ENCODE measurements around the gene ACBD4.

ACBD4 gene

GRCh38 chr17:45136846-45137560 lies 1.5 kb downstream of the ACBD4 start:
- Histone ChIP-seq H3K4me1 (ENCODE audit: control insufficient read depth, insufficient read depth, low read length) (peaks cover 15% of the 10 kb centered on the region), H3K4me3 (ENCODE audit: insufficient read depth, low read depth, low read length) (no peak overlapping the region), H3K27ac (ENCODE audit: insufficient read depth, low read depth, low read length, poor library complexity, severe bottlenecking) (no peak overlapping the region), H3K27me3 (ENCODE audit: control insufficient read depth, insufficient read depth, low read length, poor library complexity, severe bottlenecking) (peaks cover 3% of the 10 kb centered on the region), H3K36me3 (ENCODE audit: control insufficient read depth, insufficient read depth, low read length) (no peaks in the 10 kb centered on the region), H3K9me3 (ENCODE audit: control insufficient read depth, low read length) (no peaks in the 10 kb centered on the region)
- WGBS, 2 experiments = 92 to 93% methylated on average over 12 of the region's 12 CpGs

GRCh38 chr17:45137561-45138305 lies 2.2 kb downstream of the ACBD4 start:
- Histone ChIP-seq H3K27ac (ENCODE audit: insufficient read depth, low read depth, low read length, poor library complexity, severe bottlenecking) (no peak overlapping the region), H3K9me3 (ENCODE audit: control insufficient read depth, low read length) (no peaks in the 10 kb centered on the region), H3K4me3 (ENCODE audit: insufficient read depth, low read depth, low read length) (no peak overlapping the region), H3K4me1 (ENCODE audit: control insufficient read depth, insufficient read depth, low read length) (peaks cover 15% of the 10 kb centered on the region), H3K27me3 (ENCODE audit: control insufficient read depth, insufficient read depth, low read length, poor library complexity, severe bottlenecking) (peaks cover 2% of the 10 kb centered on the region), H3K36me3 (ENCODE audit: control insufficient read depth, insufficient read depth, low read length) (no peaks in the 10 kb centered on the region)
- 91% methylated on average over 11 of the region's 11 CpGs for WGBS, 2 experiments

DNA sequence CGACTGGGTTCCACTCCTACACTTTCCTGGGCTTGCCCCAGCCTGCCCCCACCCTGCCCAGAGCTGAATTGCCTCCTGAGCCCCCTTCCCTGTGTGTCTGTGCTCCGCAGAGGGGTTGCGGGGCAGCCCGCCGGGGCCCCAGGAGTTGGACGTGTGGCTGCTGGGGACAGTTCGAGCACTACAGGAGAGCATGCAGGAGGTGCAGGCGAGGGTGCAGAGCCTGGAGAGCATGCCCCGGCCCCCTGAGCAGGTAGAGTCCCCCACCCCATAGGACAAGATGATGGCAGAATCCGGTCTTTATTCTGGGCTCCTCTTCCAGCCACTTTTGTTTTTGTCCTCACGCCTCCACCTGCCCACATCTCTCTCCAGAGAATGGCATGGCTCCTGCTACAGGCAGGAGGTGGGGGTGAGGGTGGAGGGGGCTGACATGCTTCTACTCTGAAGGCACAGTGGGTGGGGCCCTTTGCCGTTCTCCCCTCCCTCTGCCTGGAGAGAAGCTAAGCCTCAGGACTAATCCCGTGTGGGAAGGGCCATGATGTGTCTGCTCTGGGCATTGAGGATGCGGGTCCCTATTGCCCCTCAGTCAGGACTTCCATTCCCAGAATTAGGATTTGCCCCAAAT lies 3.5 kb downstream of the ACBD4 start:
- H3K36me3 ChIP-seq (ENCODE audit: control insufficient read depth, insufficient read depth, low read length) = no peaks in the 10 kb centered on the region
- peaks cover 24% of the 10 kb centered on the region for H3K4me1 ChIP-seq (ENCODE audit: control insufficient read depth, insufficient read depth, low read length)
- H3K9me3 ChIP-seq (ENCODE audit: control insufficient read depth, low read length) = no peaks in the 10 kb centered on the region
- no peaks in the 10 kb centered on the region for H3K27me3 ChIP-seq (ENCODE audit: control insufficient read depth, insufficient read depth, low read length, poor library complexity, severe bottlenecking)
- 64 to 70% methylated on average over 14 of the region's 14 CpGs for WGBS, 2 experiments
- peak overlapping the region; percentile 44 for H3K27ac ChIP-seq (ENCODE audit: insufficient read depth, low read depth, low read length, poor library complexity, severe bottlenecking)
- no peak overlapping the region for H3K4me3 ChIP-seq (ENCODE audit: insufficient read depth, low read depth, low read length)

GRCh38 chr17:45139533-45139920 lies 4.0 kb downstream of the ACBD4 start:
- Histone ChIP-seq H3K27me3 (ENCODE audit: control insufficient read depth, insufficient read depth, low read length, poor library complexity, severe bottlenecking) (peaks cover 4% of the 10 kb centered on the region), H3K27ac (ENCODE audit: insufficient read depth, low read depth, low read length, poor library complexity, severe bottlenecking) (no peak overlapping the region), H3K9me3 (ENCODE audit: control insufficient read depth, low read length) (no peaks in the 10 kb centered on the region), H3K4me3 (ENCODE audit: insufficient read depth, low read depth, low read length) (no peak overlapping the region), H3K4me1 (ENCODE audit: control insufficient read depth, insufficient read depth, low read length) (peaks cover 29% of the 10 kb centered on the region), H3K36me3 (ENCODE audit: control insufficient read depth, insufficient read depth, low read length) (no peaks in the 10 kb centered on the region)
- 84 to 88% methylated on average over 4 of the region's 4 CpGs for WGBS, 2 experiments

- peaks cover 29% of the 10 kb centered on the region for H3K4me1 ChIP-seq (ENCODE audit: control insufficient read depth, insufficient read depth, low read length)
- H3K9me3 ChIP-seq (ENCODE audit: control insufficient read depth, low read length) = no peaks in the 10 kb centered on the region
- H3K27ac ChIP-seq (ENCODE audit: insufficient read depth, low read depth, low read length, poor library complexity, severe bottlenecking) = no peak overlapping the region
- peaks cover 6% of the 10 kb centered on the region for H3K27me3 ChIP-seq (ENCODE audit: control insufficient read depth, insufficient read depth, low read length, poor library complexity, severe bottlenecking)
- H3K4me3 ChIP-seq (ENCODE audit: insufficient read depth, low read depth, low read length) = no peak overlapping the region
- H3K36me3 ChIP-seq (ENCODE audit: control insufficient read depth, insufficient read depth, low read length) = no peaks in the 10 kb centered on the region
- WGBS, 2 experiments = 62 to 63% methylated on average over 13 of the region's 13 CpGs
Observed at GRCh38 chr17:45143094-45143670, 7.7 kb downstream of the ACBD4 start.

GRCh38 chr17:45143767-45144198 lies 8.3 kb downstream of the ACBD4 start:
- 5 to 8% methylated on average over 21 of the region's 21 CpGs for WGBS, 2 experiments
- Histone ChIP-seq H3K27me3 (ENCODE audit: control insufficient read depth, insufficient read depth, low read length, poor library complexity, severe bottlenecking) (peaks cover 6% of the 10 kb centered on the region), H3K36me3 (ENCODE audit: control insufficient read depth, insufficient read depth, low read length) (no peaks in the 10 kb centered on the region), H3K27ac (ENCODE audit: insufficient read depth, low read depth, low read length, poor library complexity, severe bottlenecking) (no peak overlapping the region), H3K4me1 (ENCODE audit: control insufficient read depth, insufficient read depth, low read length) (peaks cover 27% of the 10 kb centered on the region), H3K4me3 (ENCODE audit: insufficient read depth, low read depth, low read length) (peak overlapping the region; percentile 32), H3K9me3 (ENCODE audit: control insufficient read depth, low read length) (no peaks in the 10 kb centered on the region)

GRCh38 chr17:45144199-45145034 lies 8.9 kb downstream of the ACBD4 start:
- no peaks in the 10 kb centered on the region for H3K36me3 ChIP-seq (ENCODE audit: control insufficient read depth, insufficient read depth, low read length)
- H3K27me3 ChIP-seq (ENCODE audit: control insufficient read depth, insufficient read depth, low read length, poor library complexity, severe bottlenecking) = peaks cover 6% of the 10 kb centered on the region
- no peak overlapping the region for H3K27ac ChIP-seq (ENCODE audit: insufficient read depth, low read depth, low read length, poor library complexity, severe bottlenecking)
- H3K9me3 ChIP-seq (ENCODE audit: control insufficient read depth, low read length) = no peaks in the 10 kb centered on the region
- peak overlapping the region; percentile 32 for H3K4me3 ChIP-seq (ENCODE audit: insufficient read depth, low read depth, low read length)
- 28 to 34% methylated on average over 71 of the region's 71 CpGs for WGBS, 2 experiments
- peaks cover 21% of the 10 kb centered on the region for H3K4me1 ChIP-seq (ENCODE audit: control insufficient read depth, insufficient read depth, low read length)

- H3K4me1 ChIP-seq (ENCODE audit: control insufficient read depth, insufficient read depth, low read length) = peaks cover 15% of the 10 kb centered on the region
- H3K36me3 ChIP-seq (ENCODE audit: control insufficient read depth, insufficient read depth, low read length) = no peaks in the 10 kb centered on the region
- no peaks in the 10 kb centered on the region for H3K9me3 ChIP-seq (ENCODE audit: control insufficient read depth, low read length)
- 82 to 83% methylated on average over 8 of the region's 8 CpGs for WGBS, 2 experiments
- peaks cover 6% of the 10 kb centered on the region for H3K27me3 ChIP-seq (ENCODE audit: control insufficient read depth, insufficient read depth, low read length, poor library complexity, severe bottlenecking)
- no peak overlapping the region for H3K4me3 ChIP-seq (ENCODE audit: insufficient read depth, low read depth, low read length)
- H3K27ac ChIP-seq (ENCODE audit: insufficient read depth, low read depth, low read length, poor library complexity, severe bottlenecking) = no peak overlapping the region
Observed at GRCh38 chr17:45145035-45145389, 9.5 kb downstream of the ACBD4 start.

- WGBS, 2 experiments = 92 to 95% methylated on average over 10 of the region's 10 CpGs
- H3K36me3 ChIP-seq (ENCODE audit: control insufficient read depth, insufficient read depth, low read length) = no peaks in the 10 kb centered on the region
- no peaks in the 10 kb centered on the region for H3K9me3 ChIP-seq (ENCODE audit: control insufficient read depth, low read length)
- H3K27ac ChIP-seq (ENCODE audit: insufficient read depth, low read depth, low read length, poor library complexity, severe bottlenecking) = no peak overlapping the region
- H3K4me1 ChIP-seq (ENCODE audit: control insufficient read depth, insufficient read depth, low read length) = peaks cover 20% of the 10 kb centered on the region
- H3K27me3 ChIP-seq (ENCODE audit: control insufficient read depth, insufficient read depth, low read length, poor library complexity, severe bottlenecking) = peaks cover 6% of the 10 kb centered on the region
- no peak overlapping the region for H3K4me3 ChIP-seq (ENCODE audit: insufficient read depth, low read depth, low read length)
Observed at GRCh38 chr17:45146166-45146565, 10.7 kb downstream of the ACBD4 start.

Measured in ectodermal cell (in vitro differentiated cells).